MG63 (cell line): ENCODE measurements around the gene TRIM68. TPM values are rescaled to one million over a fixed set of nuclear protein-coding genes. Genes with fewer than 3 reads are reported as not detected.

ENCODE experiments used
- DNase-seq: peaks from one replicate; pipeline ENCODE4 v3.0.0-alpha.2; 2020
- H3K27me3 ChIP-seq: fragments of 250-450 bp; sonication (Bioruptor Pico); 2 replicates; pipeline ENCODE4 v1.5.1; 2020; ENCODE audit warnings: mild to moderate bottlenecking, moderate library complexity
- H3K36me3 ChIP-seq: fragments of 250-450 bp; sonication (Bioruptor Pico); 2 replicates; pipeline ENCODE4 v1.5.1; 2020; ENCODE audit warnings: mild to moderate bottlenecking, moderate library complexity
- H3K4me3 ChIP-seq: fragments of 250-450 bp; sonication (Bioruptor Pico); 2 replicates; pipeline ENCODE4 v1.5.1; 2020; ENCODE audit warnings: mild to moderate bottlenecking, moderate library complexity
- H3K9me3 ChIP-seq: fragments of 250-450 bp; sonication (Bioruptor Pico); 2 replicates; pipeline ENCODE4 v1.5.1; 2020; ENCODE audit warnings: mild to moderate bottlenecking, moderate library complexity
- total RNA-seq: library from RNA; depleted of rRNA; stranded (reverse); fragments of >200 nt; shearing (Covaris generic); gene quantifications from 2 replicates; pipeline ENCODE4 v1.2.3, GENCODE V29; 2014; ENCODE audit warnings: low replicate concordance

The TRIM68 gene
- total RNA-seq, 1 experiment from 2014 or later = 9.9 TPM

- Histone ChIP-seq H3K27me3 (no peaks in the 10 kb centered on the region), H3K36me3 (no peaks in the 10 kb centered on the region), H3K9me3 (no peaks in the 10 kb centered on the region), H3K4me3 (no peak overlapping the region)
- DNase-seq = no peak
These were observed 7.9 kb upstream of the TRIM68 start for GRCh38 chr11:4615856-4616444.

- DNase-seq = no peak
- H3K9me3 ChIP-seq = no peaks in the 10 kb centered on the region
- no peaks in the 10 kb centered on the region for H3K27me3 ChIP-seq
- H3K36me3 ChIP-seq = no peaks in the 10 kb centered on the region
- no peak overlapping the region for H3K4me3 ChIP-seq
These were observed 4.0 kb upstream of the TRIM68 start for GRCh38 chr11:4611986-4612385.

- Histone ChIP-seq H3K9me3 (no peaks in the 10 kb centered on the region), H3K4me3 (0 out of 2 replicates have a peak overlapping the region, but pooled peaks have one; percentile 13), H3K36me3 (no peaks in the 10 kb centered on the region), H3K27me3 (no peaks in the 10 kb centered on the region)
- no peak for DNase-seq
These were observed 2.4 kb upstream of the TRIM68 start for GRCh38 chr11:4610258-4610935.

GRCh38 chr11:4607096-4607495 lies 935 bp downstream of the TRIM68 start:
- DNase-seq = no peak
- Histone ChIP-seq H3K27me3 (no peaks in the 10 kb centered on the region), H3K36me3 (no peaks in the 10 kb centered on the region), H3K4me3 (peak overlapping the region; percentile 71), H3K9me3 (no peaks in the 10 kb centered on the region)

- H3K27me3 ChIP-seq = no peaks in the 10 kb centered on the region
- no peaks in the 10 kb centered on the region for H3K9me3 ChIP-seq
- H3K4me3 ChIP-seq = no peak overlapping the region
- no peaks in the 10 kb centered on the region for H3K36me3 ChIP-seq
- no peak for DNase-seq
These were observed 1.6 kb downstream of the TRIM68 start for GRCh38 chr11:4606231-4607015.

- DNase-seq = no peak
- no peaks in the 10 kb centered on the region for H3K27me3 ChIP-seq
- H3K4me3 ChIP-seq = no peak overlapping the region
These were observed 3.0 kb downstream of the TRIM68 start for GRCh38 chr11:4605057-4605456.

GRCh38 chr11:4593739-4594138 lies 14.3 kb downstream of the TRIM68 start, which contains the start of gene OR52I1:
OR52I1 (plus strand) TSS chr11:4594039; CDS start chr11:4594039, 0 bp downstream.
- Histone ChIP-seq H3K9me3 (no peaks in the 10 kb centered on the region), H3K27me3 (no peaks in the 10 kb centered on the region), H3K36me3 (no peaks in the 10 kb centered on the region), H3K4me3 (no peak within 1 kb of the TSS)
- DNase-seq = no peak

More at GRCh38 chr11:4605057-4605456, 3.0 kb downstream of the TRIM68 start:
- Histone ChIP-seq H3K9me3 (no peaks in the 10 kb centered on the region), H3K36me3 (no peaks in the 10 kb centered on the region)

- no peak overlapping the region for H3K4me3 ChIP-seq
- no peaks in the 10 kb centered on the region for H3K36me3 ChIP-seq
- H3K9me3 ChIP-seq = no peaks in the 10 kb centered on the region
- DNase-seq = no peak
- H3K27me3 ChIP-seq = no peaks in the 10 kb centered on the region
These were observed 19.0 kb downstream of the TRIM68 start for GRCh38 chr11:4589017-4589416.

GRCh38 chr11:4581443-4581842 lies 26.6 kb downstream of the TRIM68 start, which contains the start of gene OR52I2:
OR52I2 (plus strand) TSS chr11:4581743.
- no peaks in the 10 kb centered on the region for H3K9me3 ChIP-seq
- no peak within 1 kb of the TSS for H3K4me3 ChIP-seq
- H3K27me3 ChIP-seq = no peaks in the 10 kb centered on the region
- no peaks in the 10 kb centered on the region for H3K36me3 ChIP-seq
- no peak for DNase-seq

- Histone ChIP-seq H3K9me3 (no peaks in the 10 kb centered on the region), H3K4me3 (no peak overlapping the region), H3K36me3 (no peaks in the 10 kb centered on the region), H3K27me3 (no peaks in the 10 kb centered on the region)
- DNase-seq = no peak
These were observed 27.9 kb downstream of the TRIM68 start for GRCh38 chr11:4580124-4580523.

GRCh38 chr11:4578624-4579023 lies 29.4 kb downstream of the TRIM68 start:
- no peak overlapping the region for H3K4me3 ChIP-seq
- no peaks in the 10 kb centered on the region for H3K9me3 ChIP-seq
- no peaks in the 10 kb centered on the region for H3K27me3 ChIP-seq
- H3K36me3 ChIP-seq = no peaks in the 10 kb centered on the region
- DNase-seq = no peak

- H3K4me3 ChIP-seq = no peak overlapping the region
- H3K36me3 ChIP-seq = no peaks in the 10 kb centered on the region
- DNase-seq = no peak
- no peaks in the 10 kb centered on the region for H3K9me3 ChIP-seq
- H3K27me3 ChIP-seq = no peaks in the 10 kb centered on the region
These were observed 30.3 kb downstream of the TRIM68 start for GRCh38 chr11:4577761-4578160.

- Histone ChIP-seq H3K36me3 (no peaks in the 10 kb centered on the region), H3K27me3 (no peaks in the 10 kb centered on the region), H3K9me3 (no peaks in the 10 kb centered on the region), H3K4me3 (no peak overlapping the region)
- no peak for DNase-seq
These were observed 31.2 kb downstream of the TRIM68 start for GRCh38 chr11:4576880-4577279.

- Histone ChIP-seq H3K36me3 (no peaks in the 10 kb centered on the region), H3K9me3 (no peaks in the 10 kb centered on the region), H3K27me3 (no peaks in the 10 kb centered on the region), H3K4me3 (no peak overlapping the region)
- no peak for DNase-seq
These were observed 39.0 kb downstream of the TRIM68 start for GRCh38 chr11:4569075-4569474.

GRCh38 chr11:4565371-4565770 lies 42.7 kb downstream of the TRIM68 start:
- H3K4me3 ChIP-seq = no peak overlapping the region
- no peak for DNase-seq
- no peaks in the 10 kb centered on the region for H3K36me3 ChIP-seq

GRCh38 chr11:4560467-4560866 lies 47.6 kb downstream of the TRIM68 start:
- H3K4me3 ChIP-seq = no peak overlapping the region
- DNase-seq = no peak
- no peaks in the 10 kb centered on the region for H3K9me3 ChIP-seq
- no peaks in the 10 kb centered on the region for H3K36me3 ChIP-seq
- H3K27me3 ChIP-seq = no peaks in the 10 kb centered on the region

More at GRCh38 chr11:4565371-4565770, 42.7 kb downstream of the TRIM68 start:
- no peaks in the 10 kb centered on the region for H3K27me3 ChIP-seq
- H3K9me3 ChIP-seq = no peaks in the 10 kb centered on the region
